ENCODE results near the gene SLC9A4.

Gene SLC9A4

GRCh38 chr2:102522890-102523289, 49.9 kb downstream of the SLC9A4 start:
- H3K4me2 ChIP-seq (ENCODE audit: low read length) = no peak overlapping the region
- H3K4me3 ChIP-seq (ENCODE audit: low read length) = no peak overlapping the region
- no peaks in the 10 kb centered on the region for H3K27me3 ChIP-seq (ENCODE audit: control insufficient read depth, low read length)
- H3K36me3 ChIP-seq (ENCODE audit: control insufficient read depth, low read length) = no peaks in the 10 kb centered on the region
- H3K9me2 ChIP-seq (replicated peaks; ENCODE audit: control insufficient read depth, low read length) = no peaks in the 10 kb centered on the region
- H4K20me1 ChIP-seq (ENCODE audit: control insufficient read depth, insufficient read depth, low read depth, low read length) = no peaks in the 10 kb centered on the region
- no peaks in the 10 kb centered on the region for H3K79me2 ChIP-seq (ENCODE audit: control insufficient read depth, low read length)
- H3K4me1 ChIP-seq (ENCODE audit: control insufficient read depth, low read length) = no peaks in the 10 kb centered on the region
- H3K27ac ChIP-seq (ENCODE audit: low read depth, low read length) = no peak overlapping the region
- H3K9me3 ChIP-seq (ENCODE audit: control insufficient read depth, insufficient read depth, low read length) = no peaks in the 10 kb centered on the region
- no peaks in the 10 kb centered on the region for H3F3A ChIP-seq (ENCODE audit: control insufficient read depth, insufficient read depth)
- TF ChIP-seq CTCF (IDR thresholded peaks at IDR 0.05; ENCODE audit: low read depth, low read length, poor library complexity, severe bottlenecking) = no peak
- TF ChIP-seq EZH2phosphoT487 (IDR thresholded peaks at IDR 0.05; ENCODE audit: borderline replicate concordance, low read length) = no peak

GRCh38 chr2:102523651-102524050, 50.6 kb downstream of the SLC9A4 start:
- H3K27me3 ChIP-seq (ENCODE audit: control insufficient read depth, low read length) = no peaks in the 10 kb centered on the region
- H3F3A ChIP-seq (ENCODE audit: control insufficient read depth, insufficient read depth) = no peaks in the 10 kb centered on the region
- no peaks in the 10 kb centered on the region for H3K4me1 ChIP-seq (ENCODE audit: control insufficient read depth, low read length)
- no peaks in the 10 kb centered on the region for H3K79me2 ChIP-seq (ENCODE audit: control insufficient read depth, low read length)
- no peaks in the 10 kb centered on the region for H3K36me3 ChIP-seq (ENCODE audit: control insufficient read depth, low read length)
- H4K20me1 ChIP-seq (ENCODE audit: control insufficient read depth, insufficient read depth, low read depth, low read length) = no peaks in the 10 kb centered on the region
- H3K9me3 ChIP-seq (ENCODE audit: control insufficient read depth, insufficient read depth, low read length) = no peaks in the 10 kb centered on the region
- H3K9me2 ChIP-seq (replicated peaks; ENCODE audit: control insufficient read depth, low read length) = no peaks in the 10 kb centered on the region
- H3K4me2 ChIP-seq (ENCODE audit: low read length) = no peak overlapping the region
- H3K4me3 ChIP-seq (ENCODE audit: low read length) = no peak overlapping the region
- TF ChIP-seq EZH2phosphoT487 (IDR thresholded peaks at IDR 0.05; ENCODE audit: borderline replicate concordance, low read length) (no peak), CTCF (IDR thresholded peaks at IDR 0.05; ENCODE audit: low read depth, low read length, poor library complexity, severe bottlenecking) (no peak)
- no peak overlapping the region for H3K27ac ChIP-seq (ENCODE audit: low read depth, low read length)

GRCh38 chr2:102527086-102527485, 54.1 kb downstream of the SLC9A4 start:
- no peaks in the 10 kb centered on the region for H3K4me1 ChIP-seq (ENCODE audit: control insufficient read depth, low read length)
- H3K4me3 ChIP-seq (ENCODE audit: low read length) = no peak overlapping the region
- TF ChIP-seq CTCF (IDR thresholded peaks at IDR 0.05; ENCODE audit: low read depth, low read length, poor library complexity, severe bottlenecking) (no peak), EZH2phosphoT487 (IDR thresholded peaks at IDR 0.05; ENCODE audit: borderline replicate concordance, low read length) (no peak)
- no peaks in the 10 kb centered on the region for H3K27me3 ChIP-seq (ENCODE audit: control insufficient read depth, low read length)
- no peaks in the 10 kb centered on the region; the same call in 1 of the 2 replicates for H3K9me2 ChIP-seq (replicated peaks; ENCODE audit: control insufficient read depth, low read length)
- H4K20me1 ChIP-seq (ENCODE audit: control insufficient read depth, insufficient read depth, low read depth, low read length) = no peaks in the 10 kb centered on the region
- H3K36me3 ChIP-seq (ENCODE audit: control insufficient read depth, low read length) = no peaks in the 10 kb centered on the region
- H3F3A ChIP-seq (ENCODE audit: control insufficient read depth, insufficient read depth) = no peaks in the 10 kb centered on the region
- H3K4me2 ChIP-seq (ENCODE audit: low read length) = no peak overlapping the region
- no peaks in the 10 kb centered on the region for H3K79me2 ChIP-seq (ENCODE audit: control insufficient read depth, low read length)
- H3K27ac ChIP-seq (ENCODE audit: low read depth, low read length) = no peak overlapping the region
- H3K9me3 ChIP-seq (ENCODE audit: control insufficient read depth, insufficient read depth, low read length) = no peaks in the 10 kb centered on the region

GRCh38 chr2:102538491-102538890, 65.5 kb downstream of the SLC9A4 start:
- H3K4me3 ChIP-seq (ENCODE audit: low read length) = no peak overlapping the region
- no peaks in the 10 kb centered on the region for H4K20me1 ChIP-seq (ENCODE audit: control insufficient read depth, insufficient read depth, low read depth, low read length)
- H3K79me2 ChIP-seq (ENCODE audit: control insufficient read depth, low read length) = no peaks in the 10 kb centered on the region
- no peaks in the 10 kb centered on the region for H3K36me3 ChIP-seq (ENCODE audit: control insufficient read depth, low read length)
- H3F3A ChIP-seq (ENCODE audit: control insufficient read depth, insufficient read depth) = no peaks in the 10 kb centered on the region
- TF ChIP-seq CTCF (IDR thresholded peaks at IDR 0.05; ENCODE audit: low read depth, low read length, poor library complexity, severe bottlenecking) (no peak), EZH2phosphoT487 (IDR thresholded peaks at IDR 0.05; ENCODE audit: borderline replicate concordance, low read length) (no peak)
- no peaks in the 10 kb centered on the region for H3K27me3 ChIP-seq (ENCODE audit: control insufficient read depth, low read length)
- H3K9me3 ChIP-seq (ENCODE audit: control insufficient read depth, insufficient read depth, low read length) = no peaks in the 10 kb centered on the region
- no peak overlapping the region for H3K4me2 ChIP-seq (ENCODE audit: low read length)
- no peak overlapping the region for H3K27ac ChIP-seq (ENCODE audit: low read depth, low read length)
- H3K4me1 ChIP-seq (ENCODE audit: control insufficient read depth, low read length) = no peaks in the 10 kb centered on the region
- H3K9me2 ChIP-seq (replicated peaks; ENCODE audit: control insufficient read depth, low read length) = no peaks in the 10 kb centered on the region
